Renal cortex interstitium (tissue), 11 donors: ENCODE data around the gene MANEA. TPM values are rescaled to one million over a fixed set of nuclear protein-coding genes. Genes with fewer than 3 reads are reported as not detected.
"Not testable (repeated sequence)": the region's sequence is repeated elsewhere in the genome, so short reads cannot be mapped to it uniquely, and the experiment has no call there.

Source experiments
- DNase-seq, 11 donors: peaks; one replicate each; pipeline ENCODE4 v3.0.0-alpha.2; 2013; ENCODE audit warnings: low read depth in 9 of 11, low spot score in 4 of 11; ENCODE audit errors: extremely low read depth in 1 of 11
- polyA plus RNA-seq, 3 donors: library from polyadenylated mRNA; unstranded; fragments of 120-200 nt; gene quantifications; one replicate each; pipeline ENCODE4 v1.2.1, GENCODE V29; 2013; ENCODE audit not compliant: insufficient read length in 3 of 3

The MANEA gene
- polyA plus RNA-seq, 3 donors: 24.1 to 29.1 (median 25.0) TPM

DNA sequence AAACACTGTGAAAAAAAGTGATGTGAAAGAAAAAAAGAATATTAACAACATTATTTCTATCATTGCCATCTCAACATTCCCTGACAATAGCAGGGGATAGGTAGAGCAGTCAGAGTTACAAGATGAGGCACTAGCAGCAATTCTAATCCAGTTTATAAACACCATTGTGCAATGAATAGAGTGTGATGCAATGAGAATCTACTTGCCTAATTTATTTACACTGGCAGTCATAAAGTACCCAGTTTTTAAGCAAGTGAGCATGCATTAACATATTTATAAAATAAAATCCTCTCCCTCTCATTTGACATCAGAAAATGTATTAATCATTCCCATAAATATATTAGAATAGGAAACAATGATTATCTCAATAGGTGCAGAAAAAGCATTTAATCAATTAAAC is 2.5 kb upstream of the MANEA start:
- DNase-seq: no peak

DNA sequence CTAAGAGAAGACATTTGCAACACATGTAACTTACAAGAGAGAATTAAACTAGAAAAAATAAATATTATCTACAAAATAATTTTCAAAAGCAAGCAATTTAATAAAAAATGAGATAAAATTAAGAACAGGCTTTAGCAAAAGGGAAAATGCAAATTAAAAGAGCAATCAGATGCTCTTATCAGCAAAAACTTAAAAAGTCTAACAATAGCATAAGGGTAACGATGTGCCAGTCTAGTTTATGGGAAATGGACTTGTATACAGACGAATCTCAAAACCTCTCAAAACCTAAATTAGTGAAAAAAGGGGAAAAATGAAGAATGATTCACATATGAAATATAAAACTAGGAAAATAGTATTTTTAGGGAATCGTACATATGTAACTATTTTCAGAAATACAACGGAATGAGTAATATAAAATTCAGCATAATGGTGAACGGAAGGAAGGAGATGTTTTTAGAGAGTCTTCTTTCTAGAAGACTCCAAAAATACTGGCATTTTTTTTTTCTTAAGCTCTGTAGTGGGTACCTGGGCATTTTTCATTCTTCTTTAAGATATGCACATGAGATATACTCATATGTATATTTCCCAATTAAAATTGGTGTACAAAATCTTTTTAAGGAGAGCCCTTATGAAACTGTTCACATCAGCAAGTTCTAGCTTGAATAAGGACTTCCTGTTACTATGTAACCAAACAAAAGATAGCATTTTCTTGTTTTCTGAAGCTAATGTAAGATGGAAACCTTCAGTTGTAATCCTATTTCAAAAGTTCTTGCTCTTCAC is 927 bp upstream of the MANEA start:
- DNase-seq: peak in 4 of 11 donors; percentile 6 to 22 (median 16)

GRCh38 chr6:95576998-95577303 is 384 bp upstream of the MANEA start:
- no peak for DNase-seq

GRCh38 chr6:95578106-95578410 is 723 bp downstream of the MANEA start:
- DNase-seq: no peak

- no peak for DNase-seq
These were observed 3.7 kb downstream of the MANEA start for GRCh38 chr6:95581073-95581472.

DNA sequence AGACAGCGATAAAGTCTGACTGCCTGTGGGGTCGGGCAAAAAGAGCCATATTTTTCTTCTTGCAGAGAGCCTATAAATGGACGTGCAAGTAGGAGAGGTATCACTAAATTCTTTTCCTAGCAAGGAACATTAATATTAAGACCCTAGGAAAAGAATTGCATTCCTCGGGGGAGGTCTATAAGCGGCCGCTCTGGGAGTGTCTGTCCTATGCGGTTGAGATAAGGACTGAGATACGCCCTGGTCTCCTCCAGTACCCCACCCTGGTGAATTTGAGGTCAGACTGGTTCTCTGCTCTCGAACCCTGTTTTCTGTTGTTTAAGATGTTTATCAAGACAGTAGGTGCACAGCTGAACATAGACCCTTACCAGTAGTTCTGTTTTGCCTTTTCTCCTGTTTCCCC is 6.9 kb downstream of the MANEA start:
- DNase-seq: not testable (repeated sequence)

DNA sequence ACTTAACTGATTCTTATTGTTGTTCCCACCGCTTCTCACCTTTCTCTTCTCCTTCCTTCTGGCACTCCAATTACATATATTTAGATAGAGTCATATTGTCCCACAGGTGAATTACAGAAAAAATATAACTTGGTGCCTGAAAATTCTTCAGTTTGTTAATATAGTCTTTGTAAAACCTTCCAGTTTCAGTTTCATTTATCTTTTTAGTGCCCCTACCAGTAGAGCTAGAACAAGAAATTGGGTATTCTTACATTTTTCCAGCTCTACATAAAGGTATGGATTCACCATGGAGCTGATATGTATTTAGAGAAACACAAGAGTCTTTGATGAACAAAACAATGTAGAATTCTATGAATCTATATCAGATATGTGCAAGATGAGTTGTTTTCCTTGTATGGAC is 10.7 kb downstream of the MANEA start:
- no peak for DNase-seq

DNA sequence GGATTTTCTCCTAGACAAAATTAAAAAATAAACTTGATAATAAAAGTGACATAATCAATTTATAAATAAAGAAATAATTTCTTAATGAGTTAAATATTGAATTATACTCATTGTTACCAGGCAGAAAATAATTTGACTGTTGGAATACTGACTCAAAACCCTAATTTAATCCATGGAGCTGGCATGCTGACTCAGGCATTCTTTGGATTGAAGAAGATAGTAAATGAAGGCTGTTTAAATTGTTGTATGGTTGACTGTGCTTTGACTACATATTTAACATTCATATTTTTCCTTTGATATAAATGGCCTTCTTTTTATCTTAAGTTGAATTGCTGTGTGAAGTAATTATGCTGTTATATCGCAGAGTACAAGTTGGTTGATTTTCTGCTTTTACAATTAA is 11.7 kb downstream of the MANEA start:
- no peak for DNase-seq

GRCh38 chr6:95589826-95590570 is 12.7 kb downstream of the MANEA start:
- DNase-seq: no peak

- no peak for DNase-seq
These were observed 15.7 kb downstream of the MANEA start for GRCh38 chr6:95593025-95593424.

GRCh38 chr6:95596021-95596420 is 18.7 kb downstream of the MANEA start:
- DNase-seq: no peak

DNA sequence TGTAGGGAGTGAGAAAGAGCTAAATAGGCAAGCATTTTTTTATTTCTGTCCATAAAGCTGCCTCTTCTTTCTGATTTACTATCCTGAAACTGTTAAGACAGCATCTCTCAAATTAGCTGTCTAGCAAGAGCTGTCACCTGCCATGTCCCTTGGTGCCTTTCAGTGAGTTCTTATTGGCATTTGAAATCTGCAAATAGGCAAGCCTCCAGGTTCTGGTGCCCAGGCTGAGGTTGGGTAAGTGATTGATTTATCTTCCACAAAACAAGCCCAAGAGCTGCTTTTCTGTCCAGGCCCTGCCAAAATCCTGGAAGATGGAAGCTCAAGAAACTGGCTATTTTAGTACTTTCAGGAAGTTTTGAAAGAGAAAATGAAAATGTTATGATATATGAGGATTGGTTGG is 22.4 kb downstream of the MANEA start:
- no peak for DNase-seq

DNA sequence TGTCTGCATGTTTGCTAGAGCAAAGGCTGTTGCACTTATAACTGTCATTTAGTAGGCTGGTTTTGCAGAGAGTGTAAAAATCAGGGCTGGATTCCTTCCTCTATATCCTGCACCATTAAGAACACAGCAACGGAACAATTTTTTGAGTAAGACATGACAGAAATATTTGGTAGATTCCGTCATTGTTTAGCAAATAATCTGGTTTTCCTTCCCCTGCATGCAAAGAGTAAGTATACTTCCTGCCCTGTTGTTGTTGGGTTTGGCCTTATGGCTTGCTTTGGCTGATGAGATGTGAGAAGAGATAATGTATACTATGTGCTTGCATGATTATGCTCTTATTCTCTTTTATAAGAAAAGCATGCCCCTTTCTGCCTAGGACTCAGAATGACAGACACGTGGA is 23.8 kb downstream of the MANEA start:
- no peak for DNase-seq

DNA sequence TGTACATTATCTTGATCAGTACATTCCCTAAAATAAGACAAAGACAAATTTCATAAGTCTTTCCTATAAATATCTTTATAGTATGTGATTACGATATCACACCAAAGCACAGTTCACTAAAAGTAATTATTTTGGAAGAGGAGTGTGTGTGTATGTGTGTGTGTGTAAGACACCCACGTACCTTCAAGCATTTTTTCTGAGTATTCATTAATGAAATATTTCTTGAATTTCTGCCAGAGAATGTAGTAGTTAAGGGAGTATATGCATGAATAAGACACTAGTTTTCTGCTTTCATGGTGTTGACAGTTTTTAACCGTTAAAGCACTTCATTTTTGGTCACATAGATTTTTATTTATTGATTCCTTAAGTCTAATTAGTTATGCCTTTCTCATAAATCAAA is 36.8 kb downstream of the MANEA start:
- peak in 1 of 11 donors; percentile 2 for DNase-seq

DNA sequence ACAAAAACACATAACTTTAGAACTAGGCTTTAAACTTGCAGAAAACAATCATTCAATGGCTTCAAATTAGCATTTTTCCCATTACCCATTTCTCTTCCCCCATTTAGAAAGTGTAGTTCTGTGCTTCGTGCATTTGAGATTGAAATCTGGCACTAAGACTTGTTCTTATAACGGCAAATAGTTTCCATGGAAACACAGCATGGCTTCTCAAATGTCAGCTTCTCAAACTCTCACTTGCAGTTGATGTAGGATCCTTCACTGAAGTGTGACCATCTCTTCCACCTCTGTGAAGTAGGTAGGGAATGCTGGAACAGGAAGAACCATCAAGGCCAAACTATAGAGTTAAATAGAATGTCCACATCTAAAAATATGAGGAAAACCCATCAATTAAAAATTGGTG is 52.2 kb downstream of the MANEA start:
- peak in 7 of 11 donors; percentile 4 to 46 (median 23) for DNase-seq

DNA sequence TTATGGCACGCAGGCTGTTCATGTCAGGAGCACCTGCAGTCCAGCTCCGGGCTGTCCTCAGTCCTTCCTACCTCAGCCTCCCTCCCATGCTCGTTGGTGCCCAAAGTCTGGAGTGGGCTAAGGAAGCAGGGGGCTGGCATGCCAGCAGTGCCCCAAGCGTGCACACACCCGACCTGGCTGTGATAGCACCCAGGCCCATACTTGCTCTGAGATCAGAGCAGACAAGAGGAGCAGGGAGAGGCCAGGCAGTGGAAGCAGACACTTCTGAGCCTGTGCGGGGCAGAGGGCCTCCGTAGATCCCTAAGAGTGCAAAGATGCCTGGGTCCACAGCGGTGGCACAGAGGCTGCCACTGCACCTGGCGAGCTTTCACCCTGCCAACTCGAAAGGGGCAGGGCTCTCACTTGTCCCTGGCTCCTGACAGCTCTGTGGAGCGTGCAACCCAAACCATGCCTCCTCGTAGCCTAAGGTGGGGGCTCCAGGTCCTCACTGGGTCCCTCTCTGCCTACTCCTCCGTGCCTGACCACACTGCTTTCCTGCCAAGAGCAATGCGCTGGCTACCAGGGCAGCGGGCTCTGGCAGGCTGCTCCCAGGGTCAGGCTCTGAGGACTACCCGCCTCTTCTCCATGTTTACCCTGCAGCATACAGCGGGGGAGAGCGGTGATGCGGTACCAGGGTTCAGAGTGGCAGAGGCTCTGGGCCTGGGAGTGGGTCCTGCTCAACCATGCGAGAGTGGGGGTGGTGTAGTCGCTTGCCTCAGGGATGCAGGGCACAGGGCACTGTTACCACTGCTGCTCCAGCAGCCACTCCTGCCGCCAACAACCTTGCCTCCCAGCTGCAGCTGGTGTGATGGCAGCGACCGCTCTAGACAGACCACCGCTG is 59.5 kb downstream of the MANEA start:
- peak in 7 of 11 donors; percentile 37 to 64 (median 60) for DNase-seq

DNA sequence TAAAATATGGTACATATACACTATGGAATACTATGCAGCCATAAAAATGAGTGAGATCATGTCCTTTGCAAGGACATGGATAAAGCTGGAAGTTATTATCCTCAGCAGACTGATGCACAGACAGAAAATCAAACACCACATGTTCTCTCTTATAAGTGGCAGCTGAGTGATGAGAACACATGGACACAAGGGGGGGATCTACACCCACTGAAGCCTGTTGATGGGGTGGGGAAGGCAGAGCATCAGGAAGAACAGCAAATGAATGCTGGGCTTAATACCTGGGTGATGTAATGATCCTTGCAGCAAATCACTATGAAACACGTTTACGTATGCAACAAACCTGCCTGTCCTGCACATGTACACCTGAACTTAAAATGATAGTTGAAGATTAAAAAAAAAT is 71.3 kb downstream of the MANEA start:
- DNase-seq: no peak

DNA sequence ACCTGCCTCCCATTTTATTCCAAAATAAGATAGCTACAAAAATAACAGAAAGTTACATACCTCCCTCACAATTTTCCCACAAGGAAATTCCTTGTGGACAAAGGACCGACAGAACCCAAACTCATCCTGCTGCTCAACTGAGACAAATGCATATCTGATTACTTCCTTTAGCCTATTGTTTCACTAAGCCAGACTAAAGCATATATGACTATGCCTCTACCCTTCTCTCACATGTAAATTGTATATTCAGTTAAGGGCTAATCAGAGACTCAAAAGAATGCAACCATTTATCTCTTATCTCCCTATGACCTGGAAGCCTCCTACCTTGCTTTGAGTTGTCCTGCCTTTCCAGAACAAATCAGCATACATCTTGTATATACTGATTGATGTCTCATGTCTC is 72.1 kb downstream of the MANEA start:
- DNase-seq: no peak

- DNase-seq: no peak
These were observed 76.8 kb downstream of the MANEA start for GRCh38 chr6:95654176-95654575.

DNA sequence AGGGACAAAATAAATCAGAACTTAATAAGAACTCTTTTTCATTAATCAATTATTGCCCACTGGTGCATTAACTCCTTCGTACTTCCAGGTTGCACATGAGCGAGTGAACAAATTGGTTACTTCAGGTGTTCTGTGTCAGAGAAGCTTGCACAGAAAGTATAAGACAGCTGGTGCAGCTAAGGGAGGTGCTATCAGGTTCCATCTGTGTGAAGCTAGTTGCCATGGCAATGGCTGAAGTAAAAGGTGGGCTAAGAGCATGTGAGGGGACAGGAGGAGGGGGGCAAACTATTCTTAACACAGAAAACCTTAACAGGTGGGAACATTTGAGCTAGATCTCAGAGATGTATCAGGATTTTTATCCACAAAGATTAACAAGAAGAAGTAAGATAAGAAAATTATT is 81.6 kb downstream of the MANEA start:
- peak in 4 of 11 donors; percentile 25 to 58 (median 42) for DNase-seq
